ENCODE measurements around the gene ACP2. TPM values are rescaled to one million over a fixed set of nuclear protein-coding genes. Genes with fewer than 3 reads are reported as not detected.

Gene ACP2
- total RNA-seq, 2 donors from 2014 or later = 45.2 to 59.4 TPM

- peak overlapping the region; percentile 89 to 97 for H3K27ac ChIP-seq
- TF ChIP-seq CTCF (IDR thresholded peaks at IDR 0.05) = no peak
- peaks cover 0 to 53% of the 10 kb centered on the region in 2 donors for H3K4me1 ChIP-seq
- H3K9me3 ChIP-seq = no peaks in the 10 kb centered on the region
- H3K27me3 ChIP-seq = no peaks in the 10 kb centered on the region
- no peaks in the 10 kb centered on the region for H3K36me3 ChIP-seq
- H3K4me3 ChIP-seq = peak overlapping the region in 1 of 2 donors; percentile 90
- no peak for DNase-seq (ENCODE audit: low spot score)
These were observed 19.9 kb upstream of the ACP2 start for GRCh38 chr11:47268448-47269001.

GRCh38 chr11:47267876-47268275 lies 19.3 kb upstream of the ACP2 start:
- Histone ChIP-seq H3K4me3 (no peak overlapping the region), H3K27ac (peak overlapping the region in 1 of 2 donors; percentile 89), H3K4me1 (peaks cover 0 to 47% of the 10 kb centered on the region in 2 donors), H3K27me3 (no peaks in the 10 kb centered on the region), H3K36me3 (no peaks in the 10 kb centered on the region), H3K9me3 (no peaks in the 10 kb centered on the region)
- no peak for TF ChIP-seq CTCF (IDR thresholded peaks at IDR 0.05)
- DNase-seq (ENCODE audit: low spot score) = no peak

- H3K27ac ChIP-seq = no peak overlapping the region
- no peaks in the 10 kb centered on the region for H3K9me3 ChIP-seq
- no peak overlapping the region for H3K4me3 ChIP-seq
- no peak for DNase-seq (ENCODE audit: low spot score)
- H3K4me1 ChIP-seq = peaks cover 0 to 23% of the 10 kb centered on the region in 2 donors
- TF ChIP-seq CTCF (IDR thresholded peaks at IDR 0.05) = no peak
- no peaks in the 10 kb centered on the region for H3K27me3 ChIP-seq
- no peaks in the 10 kb centered on the region for H3K36me3 ChIP-seq
These were observed 15.9 kb upstream of the ACP2 start for GRCh38 chr11:47264521-47264920.

- DNase-seq (ENCODE audit: low spot score) = no peak
- Histone ChIP-seq H3K27ac (no peak overlapping the region), H3K9me3 (no peaks in the 10 kb centered on the region), H3K4me1 (peaks cover 0 to 26% of the 10 kb centered on the region in 2 donors), H3K36me3 (no peaks in the 10 kb centered on the region), H3K4me3 (no peak overlapping the region), H3K27me3 (no peaks in the 10 kb centered on the region)
- TF ChIP-seq CTCF (IDR thresholded peaks at IDR 0.05) = no peak
These were observed 15.5 kb upstream of the ACP2 start for GRCh38 chr11:47264119-47264518.

GRCh38 chr11:47261291-47261800 lies 12.7 kb upstream of the ACP2 start:
- H3K4me1 ChIP-seq = peaks cover 0 to 35% of the 10 kb centered on the region in 2 donors
- no peaks in the 10 kb centered on the region for H3K27me3 ChIP-seq
- TF ChIP-seq CTCF (IDR thresholded peaks at IDR 0.05) = no peak
- no peak for DNase-seq (ENCODE audit: low spot score)
- no peaks in the 10 kb centered on the region for H3K9me3 ChIP-seq
- no peaks in the 10 kb centered on the region for H3K36me3 ChIP-seq
- no peak overlapping the region for H3K27ac ChIP-seq
- H3K4me3 ChIP-seq = no peak overlapping the region

GRCh38 chr11:47260366-47260765 lies 11.8 kb upstream of the ACP2 start:
- Histone ChIP-seq H3K4me1 (peaks cover 0 to 42% of the 10 kb centered on the region in 2 donors), H3K27ac (no peak overlapping the region)
- TF ChIP-seq CTCF (IDR thresholded peaks at IDR 0.05) = no peak

More at GRCh38 chr11:47260366-47260765, 11.8 kb upstream of the ACP2 start:
- Histone ChIP-seq H3K9me3 (no peaks in the 10 kb centered on the region), H3K4me3 (no peak overlapping the region), H3K36me3 (no peaks in the 10 kb centered on the region), H3K27me3 (no peaks in the 10 kb centered on the region)
- no peak for DNase-seq (ENCODE audit: low spot score)

Data from right atrium auricular region (tissue), 2 donors.